Caco-2 (cell line): ENCODE measurements around the gene HSPG2. TPM values are rescaled to one million over a fixed set of nuclear protein-coding genes. Genes with fewer than 3 reads are reported as not detected.
A peak's percentile ranks its signal among the peaks of the same experiment; 100 is the strongest.

Experiments used
- BruUV-seq: library from RNA; stranded (reverse); fragments of 400-500 nt; replicated peaks from 2 replicates; lab custom pipeline; 2021; lab: Mats Ljungman, UMichigan
- CTCF ChIA-PET: fragments of 300-600 bp; sonication (Branson Sonifier 250); formaldehyde crosslinking; loops from one replicate; lab custom pipeline; 2022; ENCODE audit warnings: antibody characterized with exemption; lab: Charles Lee
- POLR2A ChIA-PET: fragments of 300-600 bp; sonication (Branson Sonifier 250); formaldehyde crosslinking; loops from one replicate; lab custom pipeline; 2022; ENCODE audit warnings: antibody characterized with exemption; lab: Charles Lee
- DNase-seq, 2 experiments: peaks; one replicate each; pipeline versions ENCODE4 v3.0.0 to v3.0.0-alpha.2; 2020 to 2022
- H3K27me3 ChIP-seq: replicated peaks from 2 replicates; pipeline ENCODE4 v1.6.0; 2011; ENCODE audit warnings: low read length; ENCODE audit not compliant: control insufficient read depth, insufficient read depth
- H3K36me3 ChIP-seq: 2 replicates; pipeline ENCODE4 v1.5.1; 2011; ENCODE audit warnings: low read length; ENCODE audit not compliant: control insufficient read depth, insufficient read depth
- H3K4me1 ChIP-seq: fragments of 250-450 bp; sonication (Bioruptor Pico); 2 replicates; pipeline ENCODE4 v1.5.1; 2020; ENCODE audit warnings: mild to moderate bottlenecking
- H3K4me3 ChIP-seq: 2 replicates; pipeline ENCODE4 v1.5.1; 2011; ENCODE audit warnings: low read depth, mild to moderate bottlenecking, control low read depth, low read length
- H3K9me3 ChIP-seq: fragments of 250-450 bp; sonication (Bioruptor Pico); 2 replicates; pipeline ENCODE4 v1.5.1; 2020; ENCODE audit warnings: mild to moderate bottlenecking, moderate library complexity
- H3K27ac Mint-ChIP-seq: one replicate; pipeline ENCODE4 v1.8.0; 2022; ENCODE audit warnings: mixed read lengths; ENCODE audit not compliant: unreplicated experiment
- H3K27me3 Mint-ChIP-seq: one replicate; pipeline ENCODE4 v1.8.0; 2022; ENCODE audit warnings: mixed read lengths; ENCODE audit not compliant: insufficient read depth, unreplicated experiment
- H3K36me3 Mint-ChIP-seq: one replicate; pipeline ENCODE4 v1.8.0; 2022; ENCODE audit warnings: mild to moderate bottlenecking, mixed read lengths; ENCODE audit not compliant: insufficient read depth, unreplicated experiment
- H3K4me1 Mint-ChIP-seq: one replicate; pipeline ENCODE4 v1.8.0; 2022; ENCODE audit warnings: low read depth, mixed read lengths; ENCODE audit not compliant: unreplicated experiment
- H3K4me3 Mint-ChIP-seq: one replicate; pipeline ENCODE4 v1.8.0; 2022; ENCODE audit warnings: mild to moderate bottlenecking, moderate library complexity, mixed read lengths; ENCODE audit not compliant: unreplicated experiment
- H3K9me3 Mint-ChIP-seq: one replicate; pipeline ENCODE4 v1.8.0; 2022; ENCODE audit warnings: mixed read lengths; ENCODE audit not compliant: unreplicated experiment
- CTCF ChIP-seq, 2 experiments: fragments of 200-600 bp in 1 of 2; IDR thresholded peaks; 1 replicate in 1 of 2; 2 replicates in 1 of 2; pipeline versions ENCODE4 v1.5.1 to v1.8.0; 2011 to 2022; ENCODE audit warnings: antibody characterized with exemption in 1 of 2, control low read depth in 1 of 2, inconsistent platforms in 1 of 2, low read depth in 1 of 2, low read length in 1 of 2, mild to moderate bottlenecking in 1 of 2, moderate library complexity in 1 of 2; ENCODE audit not compliant: insufficient read depth in 1 of 2, severe bottlenecking in 1 of 2, unreplicated experiment in 1 of 2
- intact Hi-C: fragments of 100-400 bp; cut with micrococcal nuclease; formaldehyde crosslinking; loops from one replicate; pipeline ENCODE4 v1.10.0; 2022; ENCODE audit not compliant: unreplicated experiment
- total RNA-seq: library from RNA; stranded (reverse); gene quantifications from 2 replicates; pipeline ENCODE4 v1.2.3, GENCODE V29; 2022

HSPG2 gene
- total RNA-seq, 1 experiment from 2014 or later, result 237 TPM

- peak overlapping the region; percentile 39 for H3K27ac Mint-ChIP-seq
Measured at GRCh38 chr1:21899267-21899810, 37.8 kb downstream of the HSPG2 start.

GRCh38 chr1:21898326-21899200, 38.5 kb downstream of the HSPG2 start:
- no peak overlapping the region for H3K4me3 ChIP-seq
- peaks cover 3% of the 10 kb centered on the region for H3K36me3 ChIP-seq
- intact Hi-C loops, result no loop called here
- TF ChIP-seq CTCF (IDR thresholded peaks at IDR 0.05; ENCODE audit: insufficient read depth in 1 of 2, low read depth in 1 of 2, low read length in 1 of 2, severe bottlenecking in 1 of 2, unreplicated experiment in 1 of 2), result no peak
- H3K36me3 Mint-ChIP-seq, result peaks cover 46% of the 10 kb centered on the region
- no peaks in the 10 kb centered on the region for H3K27me3 Mint-ChIP-seq
- ChIA-PET POLR2A (no interaction called here), CTCF (no interaction called here)
- H3K27ac Mint-ChIP-seq, result peak overlapping the region; percentile 28
- peaks cover 39% of the 10 kb centered on the region for H3K4me1 ChIP-seq
- no TSS peak for BruUV-seq
- no peaks in the 10 kb centered on the region for H3K27me3 ChIP-seq
- no peak overlapping the region for H3K4me3 Mint-ChIP-seq
- peaks cover 36% of the 10 kb centered on the region for H3K4me1 Mint-ChIP-seq
- H3K9me3 ChIP-seq, result no peaks in the 10 kb centered on the region
- no peaks in the 10 kb centered on the region for H3K9me3 Mint-ChIP-seq
- DNase-seq, result no peak

More at GRCh38 chr1:21899267-21899810, 37.8 kb downstream of the HSPG2 start:
- Histone ChIP-seq H3K9me3 (no peaks in the 10 kb centered on the region), H3K4me1 (peaks cover 45% of the 10 kb centered on the region), H3K27me3 (no peaks in the 10 kb centered on the region), H3K36me3 (peaks cover 3% of the 10 kb centered on the region), H3K4me3 (no peak overlapping the region)
- POLR2A ChIA-PET, result no interaction called here
- Mint-ChIP-seq H3K27me3 (no peaks in the 10 kb centered on the region), H3K36me3 (peaks cover 46% of the 10 kb centered on the region), H3K9me3 (no peaks in the 10 kb centered on the region), H3K4me3 (no peak overlapping the region), H3K4me1 (peaks cover 43% of the 10 kb centered on the region)
- intact Hi-C loops, result no loop called here
- no peak for TF ChIP-seq CTCF (IDR thresholded peaks at IDR 0.05; ENCODE audit: insufficient read depth in 1 of 2, low read depth in 1 of 2, low read length in 1 of 2, severe bottlenecking in 1 of 2, unreplicated experiment in 1 of 2)
- CTCF ChIA-PET, result no interaction called here
- DNase-seq, result no peak
- no TSS peak for BruUV-seq

DNA sequence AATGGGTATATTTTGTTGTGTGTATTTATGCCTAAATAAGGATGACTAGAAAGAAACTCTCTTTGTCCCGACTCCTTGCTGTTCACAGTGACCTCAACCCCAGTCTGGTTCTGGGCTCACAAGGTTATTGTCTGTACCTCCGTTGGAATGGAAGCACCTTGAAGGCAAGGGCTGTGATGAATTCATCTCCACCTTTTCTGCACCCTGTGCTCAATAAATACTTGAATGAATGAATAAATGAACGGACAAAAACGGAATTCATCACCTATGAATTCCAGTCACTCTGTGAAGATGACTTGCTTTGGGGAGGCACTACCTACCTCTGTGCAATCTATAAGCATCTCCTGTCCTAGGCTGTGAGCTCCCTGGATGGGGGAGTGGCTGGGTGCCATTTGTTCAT, 39.3 kb downstream of the HSPG2 start:
- no TSS peak for BruUV-seq
- H3K4me3 Mint-ChIP-seq, result no peak overlapping the region
- Histone ChIP-seq H3K4me1 (peaks cover 33% of the 10 kb centered on the region), H3K9me3 (no peaks in the 10 kb centered on the region), H3K27me3 (no peaks in the 10 kb centered on the region), H3K36me3 (peaks cover 4% of the 10 kb centered on the region), H3K4me3 (no peak overlapping the region)
- H3K27me3 Mint-ChIP-seq, result no peaks in the 10 kb centered on the region
- DNase-seq, result no peak
- ChIA-PET POLR2A (no interaction called here), CTCF (no interaction called here)
- no peaks in the 10 kb centered on the region for H3K9me3 Mint-ChIP-seq
- H3K4me1 Mint-ChIP-seq, result peaks cover 36% of the 10 kb centered on the region
- peaks cover 49% of the 10 kb centered on the region for H3K36me3 Mint-ChIP-seq
- no peak for TF ChIP-seq CTCF (IDR thresholded peaks at IDR 0.05; ENCODE audit: insufficient read depth in 1 of 2, low read depth in 1 of 2, low read length in 1 of 2, severe bottlenecking in 1 of 2, unreplicated experiment in 1 of 2)
- intact Hi-C loops, result no loop called here
- H3K27ac Mint-ChIP-seq, result peak overlapping the region; percentile 28
